GM06990 (cell line): Measurements from ENCODE around the gene HOXD12.

ENCODE experiments used
- DNase-seq: peaks from one replicate; pipeline ENCODE4 v3.0.0-alpha.2; 2011; ENCODE audit not compliant: insufficient read length; ENCODE audit errors: extremely low read depth
- H3K27me3 ChIP-seq: replicated peaks from 2 replicates; pipeline ENCODE4 v1.6.0; 2011; ENCODE audit warnings: low read length; ENCODE audit not compliant: control insufficient read depth, insufficient read depth
- H3K36me3 ChIP-seq: 2 replicates; pipeline ENCODE4 v1.5.1; 2011; ENCODE audit warnings: low read length; ENCODE audit not compliant: control insufficient read depth, insufficient read depth
- H3K4me3 ChIP-seq: replicated peaks from 2 replicates; pipeline ENCODE4 v1.5.1; 2011; ENCODE audit warnings: low read depth, mild to moderate bottlenecking, control low read depth, low read length
- CTCF ChIP-seq: IDR thresholded peaks from 2 replicates; pipeline ENCODE4 v1.5.1; 2011; ENCODE audit warnings: low read length, control low read depth, mild to moderate bottlenecking, inconsistent platforms; ENCODE audit not compliant: insufficient read depth, poor library complexity, severe bottlenecking

HOXD12 gene

GRCh38 chr2:176068419-176068832, 31.2 kb upstream of the HOXD12 start:
- Histone ChIP-seq H3K27me3 (peaks cover 4% of the 10 kb centered on the region), H3K4me3 (no peak overlapping the region), H3K36me3 (no peaks in the 10 kb centered on the region)
- no peak for DNase-seq
- no peak for TF ChIP-seq CTCF

GRCh38 chr2:176071330-176072291, 28.0 kb upstream of the HOXD12 start:
- H3K27me3 ChIP-seq, result peaks cover 6% of the 10 kb centered on the region
- no peak overlapping the region for H3K4me3 ChIP-seq
- no peak for DNase-seq
- no peak for TF ChIP-seq CTCF
- no peaks in the 10 kb centered on the region for H3K36me3 ChIP-seq

GRCh38 chr2:176072292-176072669, 27.3 kb upstream of the HOXD12 start:
- H3K36me3 ChIP-seq, result no peaks in the 10 kb centered on the region
- peaks cover 6% of the 10 kb centered on the region for H3K27me3 ChIP-seq
- no peak overlapping the region for H3K4me3 ChIP-seq
- no peak for DNase-seq
- no peak for TF ChIP-seq CTCF

GRCh38 chr2:176072951-176073904, 26.4 kb upstream of the HOXD12 start:
- Histone ChIP-seq H3K27me3 (peaks cover 6% of the 10 kb centered on the region), H3K4me3 (no peak overlapping the region), H3K36me3 (no peaks in the 10 kb centered on the region)
- DNase-seq, result no peak
- TF ChIP-seq CTCF, result no peak

GRCh38 chr2:176074919-176075425, 24.6 kb upstream of the HOXD12 start:
- no peak for DNase-seq
- TF ChIP-seq CTCF, result no peak
- Histone ChIP-seq H3K27me3 (peaks cover 5% of the 10 kb centered on the region; the same call in 1 of the 2 replicates), H3K4me3 (no peak overlapping the region), H3K36me3 (no peaks in the 10 kb centered on the region)
